Measurements from ENCODE around the gene PI4KA. TPM values are rescaled to one million over a fixed set of nuclear protein-coding genes. Genes with fewer than 3 reads are reported as not detected.
"Not testable (repeated sequence)": the region's sequence is repeated elsewhere in the genome, so short reads cannot be mapped to it uniquely, and the experiment has no call there.

PI4KA gene
- total RNA-seq, 2 donors from 2014 or later = 42.5 to 47.2 TPM

DNA sequence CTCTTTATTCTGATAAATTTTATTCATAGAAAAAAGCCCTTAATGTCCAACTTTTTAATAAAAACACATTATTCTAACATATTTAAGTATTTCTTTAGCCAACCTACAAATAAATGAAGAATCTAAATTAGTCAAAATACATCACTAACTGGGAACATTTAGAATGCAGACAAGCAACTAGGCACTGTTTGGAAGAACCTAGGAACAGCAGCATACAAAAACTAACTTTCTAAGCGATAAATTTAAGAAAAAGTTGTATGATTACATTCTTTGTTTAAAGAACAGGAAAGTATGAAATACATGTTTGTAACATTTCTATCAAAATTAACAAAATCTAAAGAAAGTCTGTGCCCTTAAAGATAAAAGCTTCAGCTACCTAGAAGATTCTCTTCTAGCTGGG lies 35.3 kb downstream of the PI4KA start:
- TF ChIP-seq POLR2A (IDR thresholded peaks at IDR 0.05) = no peak
- TF ChIP-seq, protein P1, sequence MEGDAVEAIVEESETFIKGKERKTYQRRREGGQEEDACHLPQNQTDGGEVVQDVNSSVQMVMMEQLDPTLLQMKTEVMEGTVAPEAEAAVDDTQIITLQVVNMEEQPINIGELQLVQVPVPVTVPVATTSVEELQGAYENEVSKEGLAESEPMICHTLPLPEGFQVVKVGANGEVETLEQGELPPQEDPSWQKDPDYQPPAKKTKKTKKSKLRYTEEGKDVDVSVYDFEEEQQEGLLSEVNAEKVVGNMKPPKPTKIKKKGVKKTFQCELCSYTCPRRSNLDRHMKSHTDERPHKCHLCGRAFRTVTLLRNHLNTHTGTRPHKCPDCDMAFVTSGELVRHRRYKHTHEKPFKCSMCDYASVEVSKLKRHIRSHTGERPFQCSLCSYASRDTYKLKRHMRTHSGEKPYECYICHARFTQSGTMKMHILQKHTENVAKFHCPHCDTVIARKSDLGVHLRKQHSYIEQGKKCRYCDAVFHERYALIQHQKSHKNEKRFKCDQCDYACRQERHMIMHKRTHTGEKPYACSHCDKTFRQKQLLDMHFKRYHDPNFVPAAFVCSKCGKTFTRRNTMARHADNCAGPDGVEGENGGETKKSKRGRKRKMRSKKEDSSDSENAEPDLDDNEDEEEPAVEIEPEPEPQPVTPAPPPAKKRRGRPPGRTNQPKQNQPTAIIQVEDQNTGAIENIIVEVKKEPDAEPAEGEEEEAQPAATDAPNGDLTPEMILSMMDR (IDR thresholded peaks at IDR 0.05) = no peak
- no peak for ATAC-seq
- Histone ChIP-seq H3K27me3 (no peaks in the 10 kb centered on the region), H3K36me3 (replicated peaks in 1 of 2; ENCODE audit: insufficient read depth in 1 of 2, low read depth in 2 of 2) (peaks cover 0 to 11% of the 10 kb centered on the region in 2 donors), H3K9me3 (no peaks in the 10 kb centered on the region), H3K4me3 (no peak overlapping the region), H3K27ac (no peak overlapping the region), H3K4me1 (no peaks in the 10 kb centered on the region)
- intact Hi-C loops (cut with DNase I) = no loop called here
- DNase-seq = no peak
- 97 to 100% methylated on average over 1 of the region's 1 CpG for WGBS, 2 donors

DNA sequence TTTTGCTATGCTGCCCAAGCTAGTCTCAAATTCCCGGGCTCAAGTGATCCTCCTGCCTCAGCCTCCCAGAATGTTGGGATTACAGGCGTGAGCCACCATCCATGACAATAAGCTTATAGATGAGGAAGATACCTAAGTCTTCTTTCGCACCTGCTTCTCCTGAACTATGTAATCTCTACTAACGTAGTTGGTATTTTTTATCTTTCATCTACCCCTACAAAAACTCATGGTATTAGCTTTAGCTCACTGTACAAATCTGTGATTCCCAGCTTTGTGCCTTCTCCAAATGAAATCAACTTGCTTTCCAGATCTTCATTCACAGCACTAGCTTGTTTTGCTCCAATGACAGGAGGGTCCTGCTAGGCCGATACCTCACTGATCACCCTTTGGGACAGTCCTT lies 36.4 kb downstream of the PI4KA start:
- Histone ChIP-seq H3K9me3 (no peaks in the 10 kb centered on the region), H3K4me3 (no peak overlapping the region), H3K36me3 (replicated peaks in 1 of 2; ENCODE audit: insufficient read depth in 1 of 2, low read depth in 2 of 2) (peaks cover 0 to 12% of the 10 kb centered on the region in 2 donors), H3K27me3 (no peaks in the 10 kb centered on the region), H3K27ac (no peak overlapping the region), H3K4me1 (no peaks in the 10 kb centered on the region)
- ATAC-seq = no peak
- TF ChIP-seq, protein P1 (IDR thresholded peaks at IDR 0.05) = no peak
- no peak for TF ChIP-seq POLR2A (IDR thresholded peaks at IDR 0.05)
- DNase-seq = no peak
- intact Hi-C loops (cut with DNase I) = no loop called here
- WGBS, 2 donors = 94 to 96% methylated on average over 5 of the region's 5 CpGs

DNA sequence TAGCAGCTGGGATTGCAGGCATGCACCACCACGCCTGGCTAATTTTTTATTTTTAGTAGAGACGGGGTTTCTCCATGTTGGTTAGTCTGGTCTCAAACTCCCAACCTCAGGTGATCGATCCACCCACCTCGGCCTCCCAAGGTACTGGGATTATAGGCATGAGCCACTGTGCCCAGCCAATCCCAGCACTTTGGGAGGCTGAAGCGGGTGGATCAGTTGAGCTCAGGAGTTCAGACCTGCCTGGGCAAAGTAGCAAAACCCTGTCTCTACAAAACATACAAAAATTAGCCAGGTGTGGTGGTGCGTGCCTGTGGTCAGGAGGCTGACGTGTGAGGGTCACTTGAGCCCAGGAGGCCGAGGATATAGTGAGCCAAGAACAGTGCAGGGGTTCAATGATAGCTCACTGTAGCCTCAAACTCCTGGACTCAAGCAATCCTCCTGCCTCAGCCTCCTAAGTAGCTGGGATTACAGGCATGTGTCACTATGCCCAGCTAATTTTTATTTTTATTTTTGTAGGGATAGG lies 36.8 kb downstream of the PI4KA start:
- H3K4me3 ChIP-seq; ATAC-seq; H3K27ac ChIP-seq; H3K27me3 ChIP-seq; H3K9me3 ChIP-seq; H3K4me1 ChIP-seq; intact Hi-C loops (cut with DNase I); DNase-seq: not testable (repeated sequence)
- WGBS, 2 donors = 94 to 97% methylated on average over 7 to 8 of the region's 8 CpGs
- peaks cover 0 to 15% of the 10 kb centered on the region in 2 donors for H3K36me3 ChIP-seq (replicated peaks in 1 of 2; ENCODE audit: insufficient read depth in 1 of 2, low read depth in 2 of 2)

DNA sequence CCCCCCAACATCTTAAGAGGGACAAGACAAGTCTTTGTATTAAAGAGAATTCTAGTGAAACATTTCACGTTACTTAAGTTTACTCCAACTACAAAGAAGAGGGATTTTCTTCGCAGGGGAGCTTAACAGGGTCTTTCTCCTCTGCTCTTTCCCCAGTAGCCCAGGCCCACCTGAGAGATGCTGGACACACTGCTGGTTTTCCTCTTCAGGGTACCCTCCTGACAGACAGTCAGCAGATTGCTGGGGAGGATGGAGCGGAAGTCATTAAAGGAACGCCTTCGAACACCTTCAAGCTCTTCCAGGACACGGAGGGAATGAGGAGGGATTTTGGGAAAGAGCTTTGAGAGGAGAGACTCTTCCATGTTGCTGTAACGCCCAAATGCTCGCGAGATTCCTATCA lies 39.1 kb downstream of the PI4KA start:
- Histone ChIP-seq H3K4me1 (no peaks in the 10 kb centered on the region), H3K36me3 (replicated peaks in 1 of 2; ENCODE audit: insufficient read depth in 1 of 2, low read depth in 2 of 2) (peaks cover 0 to 17% of the 10 kb centered on the region in 2 donors), H3K9me3 (no peaks in the 10 kb centered on the region), H3K27ac (no peak overlapping the region), H3K4me3 (no peak overlapping the region), H3K27me3 (no peaks in the 10 kb centered on the region)
- WGBS, 2 donors = 89 to 97% methylated on average over 9 of the region's 9 CpGs
- DNase-seq = no peak
- no peak for TF ChIP-seq POLR2A (IDR thresholded peaks at IDR 0.05)
- TF ChIP-seq, protein P1 (IDR thresholded peaks at IDR 0.05) = no peak
- intact Hi-C loops (cut with DNase I) = no loop called here
- ATAC-seq = no peak

DNA sequence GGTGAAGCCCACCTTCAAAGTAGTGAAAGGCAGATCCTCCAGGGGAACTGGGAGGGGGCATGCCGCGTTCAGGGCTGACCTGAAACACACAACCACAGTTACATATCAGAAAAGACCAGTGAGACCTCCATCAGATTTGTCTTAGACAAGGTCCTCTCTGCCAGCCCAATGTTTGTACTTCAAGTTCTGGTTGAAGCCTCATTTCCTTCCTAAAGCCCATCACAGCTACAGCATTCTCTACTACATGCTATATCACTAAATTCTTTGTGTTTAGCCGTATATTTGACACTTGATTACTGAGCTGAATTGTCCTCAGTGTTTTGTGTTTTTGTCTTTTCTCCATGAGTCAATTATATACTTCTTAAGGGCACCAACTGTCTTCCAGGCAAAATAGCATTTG lies 40.1 kb downstream of the PI4KA start:
- no peaks in the 10 kb centered on the region for H3K4me1 ChIP-seq
- peaks cover 0 to 20% of the 10 kb centered on the region in 2 donors for H3K36me3 ChIP-seq (replicated peaks in 1 of 2; ENCODE audit: insufficient read depth in 1 of 2, low read depth in 2 of 2)
- DNase-seq (no peak), ATAC-seq (no peak)
- H3K4me3 ChIP-seq = no peak overlapping the region
- H3K27ac ChIP-seq = no peak overlapping the region
- WGBS, 2 donors = 80 to 85% methylated on average over 3 of the region's 3 CpGs
- H3K9me3 ChIP-seq = no peaks in the 10 kb centered on the region
- H3K27me3 ChIP-seq = no peaks in the 10 kb centered on the region
- TF ChIP-seq, protein P1 (IDR thresholded peaks at IDR 0.05) = no peak
- TF ChIP-seq POLR2A (IDR thresholded peaks at IDR 0.05) = no peak
- intact Hi-C loops (cut with DNase I) = no loop called here

Data from body of pancreas (tissue), 4 donors.